ENCODE measurements around the gene POLH.

- TF ChIP-seq POLR2AphosphoS5 (IDR thresholded peaks at IDR 0.05; ENCODE audit: low read depth, low read length) = no peak
- no peak for TF ChIP-seq REST (IDR thresholded peaks at IDR 0.05; ENCODE audit: insufficient read depth in 1 of 2, low read depth in 2 of 2, low read length in 2 of 2)
These were observed 71.6 kb downstream of the POLH start for GRCh38 chr6:43647613-43648012.

Data from PFSK-1 (cell line).